ENCODE data around the gene NRXN3.
"Not testable (repeated sequence)": the region's sequence is repeated elsewhere in the genome, so short reads cannot be mapped to it uniquely, and the experiment has no call there.

NRXN3 gene

DNA sequence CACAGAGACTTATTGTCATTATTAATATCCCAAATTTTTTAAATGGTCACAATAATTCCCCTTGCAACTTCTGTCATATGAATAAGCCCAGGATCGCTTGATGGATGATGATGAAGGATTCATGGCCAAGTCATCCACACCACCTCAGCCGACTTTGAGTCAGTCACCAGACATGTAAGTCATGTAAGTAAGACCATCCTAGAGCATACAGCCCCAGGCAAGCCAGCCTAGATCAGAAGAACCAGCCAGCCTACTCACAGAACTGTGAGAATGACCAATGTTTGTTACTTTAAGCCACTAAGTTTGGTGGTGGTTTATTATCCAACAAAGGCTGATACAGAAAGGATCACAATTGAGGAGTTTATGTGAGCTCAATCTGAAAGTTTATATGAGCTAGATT lies 341.8 kb downstream of the NRXN3 start:
- TF ChIP-seq, protein P1, sequence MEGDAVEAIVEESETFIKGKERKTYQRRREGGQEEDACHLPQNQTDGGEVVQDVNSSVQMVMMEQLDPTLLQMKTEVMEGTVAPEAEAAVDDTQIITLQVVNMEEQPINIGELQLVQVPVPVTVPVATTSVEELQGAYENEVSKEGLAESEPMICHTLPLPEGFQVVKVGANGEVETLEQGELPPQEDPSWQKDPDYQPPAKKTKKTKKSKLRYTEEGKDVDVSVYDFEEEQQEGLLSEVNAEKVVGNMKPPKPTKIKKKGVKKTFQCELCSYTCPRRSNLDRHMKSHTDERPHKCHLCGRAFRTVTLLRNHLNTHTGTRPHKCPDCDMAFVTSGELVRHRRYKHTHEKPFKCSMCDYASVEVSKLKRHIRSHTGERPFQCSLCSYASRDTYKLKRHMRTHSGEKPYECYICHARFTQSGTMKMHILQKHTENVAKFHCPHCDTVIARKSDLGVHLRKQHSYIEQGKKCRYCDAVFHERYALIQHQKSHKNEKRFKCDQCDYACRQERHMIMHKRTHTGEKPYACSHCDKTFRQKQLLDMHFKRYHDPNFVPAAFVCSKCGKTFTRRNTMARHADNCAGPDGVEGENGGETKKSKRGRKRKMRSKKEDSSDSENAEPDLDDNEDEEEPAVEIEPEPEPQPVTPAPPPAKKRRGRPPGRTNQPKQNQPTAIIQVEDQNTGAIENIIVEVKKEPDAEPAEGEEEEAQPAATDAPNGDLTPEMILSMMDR (IDR thresholded peaks at IDR 0.05; ENCODE audit: borderline replicate concordance, insufficient read depth, low read depth, low read length), result no peak
- no peak overlapping the region for H3K4me3 ChIP-seq (ENCODE audit: low read depth, low read length)

DNA sequence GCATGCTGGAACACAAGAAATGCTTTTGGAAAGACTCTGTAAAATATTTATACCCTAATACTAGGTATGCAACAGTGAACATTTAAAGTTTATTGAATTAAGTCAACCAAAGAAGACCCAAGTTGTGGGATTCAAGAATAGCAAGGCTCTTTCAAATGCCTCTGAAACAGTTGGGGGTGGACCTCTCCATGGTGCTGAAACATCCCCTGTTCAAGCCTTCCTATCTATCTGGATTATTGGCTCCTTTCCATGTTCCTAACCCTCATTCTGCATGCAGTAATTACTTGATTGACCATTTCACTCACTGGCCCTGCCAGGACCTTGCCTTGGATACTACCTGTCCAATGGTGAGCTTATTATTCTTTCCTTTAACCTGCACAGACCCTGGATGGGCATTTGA lies 349.7 kb downstream of the NRXN3 start:
- H3K4me3 ChIP-seq (ENCODE audit: low read depth, low read length), result no peak overlapping the region
- TF ChIP-seq, protein P1 (IDR thresholded peaks at IDR 0.05; ENCODE audit: borderline replicate concordance, insufficient read depth, low read depth, low read length), result no peak

DNA sequence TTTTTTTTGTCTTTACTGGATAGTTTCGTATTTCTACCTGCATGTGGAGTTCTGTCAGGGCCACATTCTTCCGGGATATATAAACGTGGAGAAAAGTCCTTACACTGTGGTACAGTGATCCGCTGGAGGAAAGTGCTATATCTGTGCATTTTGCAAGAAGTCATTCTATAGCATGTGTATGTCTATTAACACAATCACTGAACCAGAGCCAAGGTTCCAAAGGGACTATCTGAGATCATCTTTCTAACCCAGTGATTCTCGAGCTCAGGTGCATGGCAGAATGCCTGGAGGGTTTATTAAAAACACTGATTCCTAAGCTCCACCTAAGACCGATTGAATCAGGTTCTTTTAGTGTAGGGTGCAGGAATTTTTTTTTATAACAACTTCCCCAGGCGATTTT lies 354.0 kb downstream of the NRXN3 start:
- no peak overlapping the region for H3K4me3 ChIP-seq (ENCODE audit: low read depth, low read length)
- TF ChIP-seq, protein P1 (IDR thresholded peaks at IDR 0.05; ENCODE audit: borderline replicate concordance, insufficient read depth, low read depth, low read length), result no peak

DNA sequence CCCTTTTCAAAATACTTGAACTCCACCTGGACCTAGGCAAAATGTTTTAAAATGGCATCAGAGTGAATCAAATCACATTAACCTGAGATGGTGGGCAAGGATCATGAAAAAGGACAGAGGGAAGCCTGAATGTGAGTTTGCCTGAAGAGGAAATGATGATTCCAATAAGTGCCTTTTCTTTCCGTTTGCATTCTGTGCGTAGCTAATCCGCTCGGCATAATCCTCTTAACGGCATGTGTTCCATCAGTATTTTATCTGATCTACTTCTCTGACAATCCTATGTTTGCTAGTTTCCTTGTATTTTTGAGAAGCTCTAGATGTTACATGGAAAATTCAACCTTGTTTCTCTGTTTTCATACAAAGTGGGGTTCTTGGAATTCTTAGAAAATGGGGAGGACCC lies 354.6 kb downstream of the NRXN3 start:
- TF ChIP-seq, protein P1 (IDR thresholded peaks at IDR 0.05; ENCODE audit: borderline replicate concordance, insufficient read depth, low read depth, low read length), result no peak
- H3K4me3 ChIP-seq (ENCODE audit: low read depth, low read length), result no peak overlapping the region

DNA sequence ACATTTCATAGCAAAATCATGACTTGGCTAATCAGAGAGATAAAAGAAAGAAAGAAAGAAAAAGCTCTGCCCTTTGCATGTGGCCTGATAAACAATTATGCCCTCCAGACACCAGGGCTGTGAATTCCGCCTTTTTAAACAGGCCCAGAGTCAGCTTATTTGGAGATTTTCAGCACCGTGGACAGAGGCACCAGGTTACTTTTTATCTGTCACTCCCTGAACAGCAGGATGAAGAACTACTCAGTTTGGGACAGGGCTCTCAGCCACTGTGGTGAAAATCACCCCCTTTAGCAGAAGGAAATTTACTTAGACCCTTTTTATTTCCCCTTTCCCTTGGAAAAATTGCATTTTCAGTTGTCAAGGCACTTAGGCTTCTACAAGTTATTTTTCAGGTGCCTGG lies 359.9 kb downstream of the NRXN3 start:
- TF ChIP-seq, protein P1 (IDR thresholded peaks at IDR 0.05; ENCODE audit: borderline replicate concordance, insufficient read depth, low read depth, low read length), result no peak
- H3K4me3 ChIP-seq (ENCODE audit: low read depth, low read length), result no peak overlapping the region

DNA sequence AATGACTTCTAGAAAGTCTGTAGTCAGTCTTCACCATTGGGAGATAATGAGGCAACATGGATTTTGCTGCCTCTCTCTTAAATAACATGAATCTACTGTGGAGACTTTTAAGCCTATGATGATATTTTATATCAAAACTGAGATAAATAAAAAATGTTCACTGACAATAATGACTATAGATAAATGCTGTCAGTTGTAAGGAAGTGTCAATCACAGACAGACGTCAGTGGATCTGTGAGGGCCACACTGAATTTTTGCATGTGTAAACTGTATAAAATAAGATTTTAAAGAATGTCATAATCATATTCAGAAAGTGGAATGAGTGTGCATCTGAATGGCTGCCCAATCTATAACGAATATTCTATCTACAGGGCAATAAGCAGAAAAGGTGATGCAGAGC lies 364.0 kb downstream of the NRXN3 start:
- H3K4me3 ChIP-seq (ENCODE audit: low read depth, low read length), result no peak overlapping the region
- TF ChIP-seq, protein P1 (IDR thresholded peaks at IDR 0.05; ENCODE audit: borderline replicate concordance, insufficient read depth, low read depth, low read length), result no peak

DNA sequence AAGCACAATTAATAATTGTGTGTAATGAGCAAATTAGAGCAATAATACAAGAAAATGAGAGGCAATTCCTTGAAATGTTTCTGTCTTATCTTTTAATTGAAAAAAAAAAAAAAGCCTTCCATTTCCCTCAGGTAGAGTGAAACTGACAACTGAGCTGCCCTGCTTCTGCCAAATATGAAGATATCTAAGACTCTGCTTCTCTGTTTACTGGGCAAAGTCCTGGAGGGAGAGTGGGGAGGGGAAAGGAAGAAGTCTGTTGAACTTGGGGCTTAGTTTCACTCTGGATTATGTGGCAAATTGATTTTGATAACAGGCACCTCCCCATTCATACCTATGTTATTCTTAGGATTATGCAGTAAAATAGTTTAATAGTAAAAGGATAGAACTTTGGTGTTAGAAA lies 364.9 kb downstream of the NRXN3 start:
- TF ChIP-seq, protein P1 (IDR thresholded peaks at IDR 0.05; ENCODE audit: borderline replicate concordance, insufficient read depth, low read depth, low read length), result no peak
- no peak overlapping the region for H3K4me3 ChIP-seq (ENCODE audit: low read depth, low read length)

DNA sequence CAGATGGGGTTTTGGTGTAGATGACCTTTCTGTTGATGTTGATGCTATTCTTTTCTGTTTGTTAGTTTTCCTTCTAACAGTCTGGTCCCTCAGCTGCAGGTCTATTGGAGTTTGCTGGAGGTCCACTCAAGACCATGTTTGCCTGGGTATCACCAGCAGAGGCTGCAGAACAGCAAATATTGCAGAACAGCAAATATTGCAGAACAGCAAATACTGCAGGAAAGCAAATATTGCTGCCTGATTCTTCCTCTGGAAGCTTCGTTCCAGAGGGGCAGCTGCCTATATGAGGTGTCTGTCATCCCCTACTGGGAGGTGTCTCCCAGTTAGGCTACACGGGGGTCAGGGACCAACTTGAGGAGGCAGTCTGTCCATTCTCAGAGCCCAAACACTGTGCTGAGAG lies 371.6 kb downstream of the NRXN3 start:
- not testable (repeated sequence) for H3K4me3 ChIP-seq (ENCODE audit: low read depth, low read length)
